PC-9 (cell line): Measurements from ENCODE around the gene AGAP9.
"Not testable (repeated sequence)": the region's sequence is repeated elsewhere in the genome, so short reads cannot be mapped to it uniquely, and the experiment has no call there.

ENCODE experiments used
- EZH2 ChIP-seq: fragments of 200-600 bp; sonication (generic); IDR thresholded peaks from 2 replicates; pipeline ENCODE4 v1.8.0; 2017; ENCODE audit warnings: antibody characterized with exemption, low read depth
- TF ChIP-seq, protein P1 (sequence below): fragments of 200-600 bp; sonication (generic); conservative IDR thresholded peaks from 2 replicates; pipeline ENCODE4 v1.6.1; 2017; ENCODE audit warnings: mixed run types, antibody characterized with exemption, mild to moderate bottlenecking, moderate library complexity

GRCh38 chr10:47553214-47553859, 29.9 kb upstream of the AGAP9 start:
- TF ChIP-seq, protein P1, sequence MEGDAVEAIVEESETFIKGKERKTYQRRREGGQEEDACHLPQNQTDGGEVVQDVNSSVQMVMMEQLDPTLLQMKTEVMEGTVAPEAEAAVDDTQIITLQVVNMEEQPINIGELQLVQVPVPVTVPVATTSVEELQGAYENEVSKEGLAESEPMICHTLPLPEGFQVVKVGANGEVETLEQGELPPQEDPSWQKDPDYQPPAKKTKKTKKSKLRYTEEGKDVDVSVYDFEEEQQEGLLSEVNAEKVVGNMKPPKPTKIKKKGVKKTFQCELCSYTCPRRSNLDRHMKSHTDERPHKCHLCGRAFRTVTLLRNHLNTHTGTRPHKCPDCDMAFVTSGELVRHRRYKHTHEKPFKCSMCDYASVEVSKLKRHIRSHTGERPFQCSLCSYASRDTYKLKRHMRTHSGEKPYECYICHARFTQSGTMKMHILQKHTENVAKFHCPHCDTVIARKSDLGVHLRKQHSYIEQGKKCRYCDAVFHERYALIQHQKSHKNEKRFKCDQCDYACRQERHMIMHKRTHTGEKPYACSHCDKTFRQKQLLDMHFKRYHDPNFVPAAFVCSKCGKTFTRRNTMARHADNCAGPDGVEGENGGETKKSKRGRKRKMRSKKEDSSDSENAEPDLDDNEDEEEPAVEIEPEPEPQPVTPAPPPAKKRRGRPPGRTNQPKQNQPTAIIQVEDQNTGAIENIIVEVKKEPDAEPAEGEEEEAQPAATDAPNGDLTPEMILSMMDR: not testable (repeated sequence)
- not testable (repeated sequence) for TF ChIP-seq EZH2
